HuH-7.5 (cell line): ENCODE measurements around the gene ARHGEF28.

ENCODE experiments used
- DNase-seq: peaks from one replicate; pipeline ENCODE4 v3.0.0; 2011; ENCODE audit warnings: low spot score

ARHGEF28 gene

GRCh38 chr5:73654171-73654811 lies 28.3 kb downstream of the ARHGEF28 start:
- DNase-seq: no peak

DNA sequence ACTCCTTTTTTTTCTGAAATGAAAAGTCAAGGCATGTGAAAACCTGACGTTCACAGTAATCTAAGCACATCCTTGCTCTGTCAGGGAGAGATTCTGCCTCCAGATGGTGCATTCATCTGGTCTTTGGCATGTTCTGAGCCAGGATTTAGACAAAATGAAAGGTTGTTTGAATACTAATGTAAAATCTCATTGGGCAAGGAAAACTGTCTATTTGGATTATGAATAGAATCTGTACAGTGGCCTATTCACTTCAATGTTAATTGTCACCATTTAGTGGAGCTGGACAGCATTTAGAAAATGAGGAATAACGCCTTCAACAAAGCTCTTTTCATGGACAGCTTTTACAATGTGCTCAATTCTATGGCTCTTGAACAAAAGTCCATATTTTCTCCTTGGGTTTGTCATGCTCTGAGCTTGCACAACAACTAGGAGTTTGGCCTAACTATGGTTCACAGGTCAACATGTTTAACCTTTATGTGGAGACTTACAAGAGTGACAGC lies 28.9 kb downstream of the ARHGEF28 start:
- no peak for DNase-seq

DNA sequence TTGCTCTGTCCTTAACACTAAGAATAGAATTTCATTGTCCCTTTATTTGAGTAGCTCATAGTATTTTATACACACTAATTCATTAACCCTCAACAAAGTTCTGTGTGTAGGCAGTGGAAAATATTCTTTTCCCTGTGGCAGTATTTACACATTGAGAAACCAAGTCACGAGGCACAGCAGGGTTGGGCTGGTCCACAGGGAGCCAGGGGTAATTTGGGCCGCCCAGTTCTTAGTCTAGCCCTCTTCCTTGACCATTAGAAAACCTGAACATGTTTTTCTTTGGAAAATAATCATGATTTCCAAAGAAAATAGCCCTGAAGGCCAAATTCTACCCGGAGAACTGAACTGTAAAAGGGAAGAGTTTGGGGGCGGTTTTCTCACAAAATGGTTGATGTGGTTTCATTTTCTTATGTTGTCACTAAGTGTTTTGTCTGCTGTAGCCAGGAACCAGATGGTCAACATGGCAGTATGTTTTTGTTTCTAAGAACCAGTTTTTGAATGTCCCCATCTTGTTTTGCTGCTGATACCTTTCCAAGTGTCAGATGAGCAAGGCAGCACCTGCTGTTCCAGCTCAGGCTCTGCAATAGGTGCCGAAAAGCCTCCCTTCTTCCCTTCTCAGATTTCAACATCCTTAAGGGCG lies 29.6 kb downstream of the ARHGEF28 start:
- DNase-seq: no peak

GRCh38 chr5:73661753-73662152 lies 35.8 kb downstream of the ARHGEF28 start:
- no peak for DNase-seq

DNA sequence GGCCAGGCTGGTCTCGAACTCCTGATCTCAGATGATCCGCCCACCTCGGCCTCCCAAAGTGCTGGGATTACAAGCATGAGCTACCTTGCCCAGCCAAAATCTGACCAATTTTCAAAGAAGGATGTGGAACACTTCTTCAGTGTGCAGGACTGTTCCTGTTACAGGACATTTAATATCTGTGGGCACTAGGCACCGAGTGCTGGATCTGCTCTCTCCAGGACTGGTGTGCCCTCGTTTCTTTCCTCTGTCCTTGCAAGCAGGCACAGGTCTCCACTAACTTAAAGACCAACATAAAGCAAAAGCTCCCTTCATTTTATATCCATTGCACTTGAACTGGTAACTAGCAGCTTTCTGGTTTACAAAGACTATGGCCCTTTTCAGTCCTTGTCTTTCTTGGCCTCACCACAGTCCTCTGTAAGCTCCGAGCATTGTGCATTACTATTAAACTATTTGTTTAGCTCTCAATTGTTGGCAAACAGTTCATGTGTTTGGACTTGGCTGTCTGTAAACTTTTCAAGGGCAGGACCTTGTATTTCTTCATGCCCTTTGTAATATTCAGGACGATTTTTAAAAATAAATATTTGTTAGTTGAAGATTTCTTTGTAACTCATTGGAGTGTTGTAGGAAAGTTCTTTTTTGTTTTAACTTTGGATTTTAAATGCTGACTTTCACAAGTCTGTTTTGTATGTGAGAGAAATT lies 37.3 kb downstream of the ARHGEF28 start:
- no peak for DNase-seq

- no peak for DNase-seq
Observed at GRCh38 chr5:73663860-73664240, 37.9 kb downstream of the ARHGEF28 start.

DNA sequence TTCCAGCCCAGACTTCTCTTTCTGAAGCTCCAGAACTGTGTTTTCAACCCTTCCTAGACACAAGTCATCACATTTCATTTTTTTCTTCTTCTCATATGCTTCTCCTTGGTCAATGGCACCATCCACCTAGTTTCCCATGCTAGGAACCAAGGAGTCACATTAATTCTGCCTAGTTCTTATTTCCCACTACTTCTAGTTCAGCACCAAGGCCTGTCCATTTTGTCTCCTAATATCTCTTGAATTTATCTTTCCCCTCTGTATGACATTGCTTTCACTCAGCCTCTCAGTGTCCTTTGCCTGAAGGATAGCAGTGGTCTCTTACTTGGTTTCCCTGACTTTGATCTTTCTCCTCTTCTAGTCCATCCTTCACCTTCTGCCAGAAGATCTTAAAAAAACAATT lies 38.8 kb downstream of the ARHGEF28 start:
- no peak for DNase-seq

GRCh38 chr5:73666891-73667290 lies 40.9 kb downstream of the ARHGEF28 start:
- DNase-seq: no peak

DNA sequence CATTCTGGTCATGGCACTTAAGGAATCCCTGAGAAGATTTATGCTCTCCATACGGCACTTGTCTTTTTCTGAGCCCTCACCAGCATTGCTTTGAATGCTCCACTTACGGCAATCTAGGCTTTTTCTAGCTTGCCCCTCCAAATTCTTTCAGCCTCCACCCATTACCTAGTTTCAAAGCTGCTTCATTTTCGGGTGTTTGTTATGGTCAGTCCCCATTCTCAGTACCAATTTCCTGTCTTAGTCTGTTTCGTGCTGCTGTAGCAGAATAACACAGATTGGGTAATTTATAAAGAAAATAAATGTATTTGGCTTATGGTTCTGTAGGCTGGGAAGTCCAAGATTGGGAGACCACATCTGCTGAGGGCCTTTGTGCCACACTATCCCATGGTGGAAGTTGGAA lies 42.0 kb downstream of the ARHGEF28 start:
- no peak for DNase-seq

GRCh38 chr5:73668486-73669111 lies 42.6 kb downstream of the ARHGEF28 start:
- no peak for DNase-seq

GRCh38 chr5:73670731-73671130 lies 44.7 kb downstream of the ARHGEF28 start:
- no peak for DNase-seq

- no peak for DNase-seq
Observed at GRCh38 chr5:73672132-73672531, 46.1 kb downstream of the ARHGEF28 start.

- no peak for DNase-seq
Observed at GRCh38 chr5:73673161-73673591, 47.2 kb downstream of the ARHGEF28 start.

GRCh38 chr5:73674669-73675004 lies 48.6 kb downstream of the ARHGEF28 start:
- no peak for DNase-seq

DNA sequence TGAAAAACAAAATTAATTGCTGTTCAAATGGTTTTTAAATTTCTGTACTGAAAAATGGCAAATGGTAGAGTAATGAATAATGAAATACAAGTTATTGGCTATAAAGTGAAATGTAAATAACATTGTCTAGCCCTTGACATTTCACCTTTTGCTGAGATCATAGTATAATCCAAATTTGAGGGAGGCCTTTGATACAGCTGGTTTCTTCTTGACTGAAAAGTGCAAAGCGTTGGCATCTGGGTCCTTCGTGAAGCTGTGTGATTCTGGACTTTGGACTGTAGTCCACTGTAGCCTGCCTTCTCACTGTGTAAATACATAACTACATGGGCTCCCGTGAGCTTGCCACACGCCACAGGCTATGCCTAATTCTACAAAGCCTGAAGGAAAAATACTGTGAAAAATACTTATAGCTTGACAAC lies 52.3 kb downstream of the ARHGEF28 start:
- DNase-seq: peak; percentile 19

DNA sequence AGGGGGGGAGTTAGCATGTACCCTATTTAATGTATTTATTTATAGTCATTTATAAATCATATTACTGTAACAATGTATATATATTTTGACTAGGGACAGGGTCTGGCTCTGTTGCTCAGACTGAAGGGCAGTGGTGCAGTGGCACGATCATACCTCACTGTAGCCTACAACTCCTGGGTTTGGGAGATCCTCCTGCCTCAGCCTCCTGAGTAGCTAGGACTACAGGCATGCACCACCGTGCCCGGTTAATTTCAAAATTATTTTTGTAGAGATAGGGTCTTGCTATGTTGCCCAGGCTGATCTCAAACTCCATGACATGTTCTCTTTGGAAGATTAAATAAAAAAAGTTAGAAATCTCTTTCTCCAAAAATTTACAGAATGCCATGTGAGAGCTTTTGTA lies 52.8 kb downstream of the ARHGEF28 start:
- no peak for DNase-seq

- DNase-seq: no peak
Observed at GRCh38 chr5:73682176-73682575, 56.2 kb downstream of the ARHGEF28 start.

- DNase-seq: no peak
Observed at GRCh38 chr5:73684691-73685090, 58.7 kb downstream of the ARHGEF28 start.

DNA sequence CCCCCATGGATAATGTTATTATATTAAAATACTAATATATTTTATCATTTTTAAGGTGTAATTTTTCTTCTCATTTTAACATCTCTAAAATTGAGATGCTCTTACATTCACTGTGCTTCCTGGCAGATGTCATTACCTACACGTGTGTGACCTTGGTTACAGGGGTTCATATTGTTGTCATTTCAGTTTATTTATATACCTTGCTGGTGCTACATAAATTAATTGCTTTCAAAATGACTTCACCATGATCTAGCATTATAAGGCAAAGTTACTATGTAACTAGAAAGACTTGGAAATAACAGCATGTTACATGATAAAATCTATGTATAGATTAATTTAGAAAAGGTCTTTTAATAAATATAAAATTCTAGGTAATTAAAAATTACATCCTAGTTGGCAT lies 60.9 kb downstream of the ARHGEF28 start:
- no peak for DNase-seq

GRCh38 chr5:73687357-73687756 lies 61.4 kb downstream of the ARHGEF28 start:
- no peak for DNase-seq

DNA sequence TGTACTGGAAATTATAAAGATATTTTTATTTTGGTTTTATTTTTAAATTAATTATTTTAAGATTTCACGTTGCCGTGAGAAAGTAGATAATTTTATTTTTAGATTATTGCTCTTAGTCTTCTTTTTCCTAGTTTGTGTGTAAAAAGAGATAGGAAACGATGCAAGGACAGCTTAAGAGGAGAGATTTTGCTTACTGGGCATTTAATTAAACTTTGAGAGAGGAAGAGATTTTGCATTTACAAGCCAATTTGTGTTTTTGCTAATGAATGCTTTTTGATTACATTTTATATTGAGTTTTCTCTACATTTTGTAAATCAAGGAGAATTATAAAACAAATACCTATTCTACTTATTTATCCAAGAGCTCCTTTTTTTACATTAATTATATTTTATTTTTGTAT lies 64.0 kb downstream of the ARHGEF28 start:
- DNase-seq: no peak

DNA sequence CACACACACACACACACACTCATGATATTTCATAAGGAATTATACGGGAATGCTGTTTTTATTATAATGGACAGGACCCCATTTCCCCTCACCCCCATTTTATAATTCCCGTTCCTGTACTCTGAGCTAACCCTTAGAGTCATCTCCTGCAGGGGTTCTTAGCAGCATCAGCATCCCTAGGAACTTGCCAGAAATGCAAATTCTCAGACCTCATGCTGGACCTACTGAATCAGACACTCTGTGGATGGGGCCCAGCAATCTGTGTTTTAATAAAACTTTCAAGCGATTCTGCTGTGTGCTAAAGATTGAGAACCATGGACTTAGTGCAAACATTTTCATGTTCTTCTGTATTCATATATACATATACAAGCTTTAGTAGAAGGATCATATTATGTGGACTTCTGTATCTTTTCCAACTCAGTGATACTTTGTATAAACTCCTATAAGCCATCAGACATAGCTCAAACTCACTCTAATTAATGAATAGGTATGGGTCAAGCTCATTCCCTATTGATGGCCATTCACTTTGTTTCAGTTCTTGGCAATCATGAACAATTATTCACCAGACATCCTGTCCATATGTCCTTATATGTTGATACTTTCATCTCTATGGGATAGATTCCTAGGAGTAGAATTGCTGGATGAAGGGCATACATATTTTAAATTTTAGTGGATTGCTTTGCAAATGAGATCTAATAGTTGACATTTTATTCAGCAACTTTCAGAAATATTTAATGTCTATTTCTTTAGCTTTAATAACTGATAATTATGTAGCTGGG lies 65.5 kb downstream of the ARHGEF28 start:
- no peak for DNase-seq
